ENCODE measurements around the gene ARAP2.

The ARAP2 gene

GRCh38 chr4:36244257-36245082 is at the start of gene ARAP2:
TSS of gene ARAP2 (minus strand) at chr4:36244514. CDS start at chr4:36229486, 15,028 bp downstream.
- DNase-seq (ENCODE audit: low spot score), result peak; percentile 44

GRCh38 chr4:36292556-36293188 is 48.4 kb upstream of the ARAP2 start:
- DNase-seq (ENCODE audit: low spot score), result no peak

- no peak for DNase-seq (ENCODE audit: low spot score)
Observed at GRCh38 chr4:36290641-36291040, 46.3 kb upstream of the ARAP2 start.

GRCh38 chr4:36288731-36289426 is 44.6 kb upstream of the ARAP2 start:
- DNase-seq (ENCODE audit: low spot score), result no peak

- DNase-seq (ENCODE audit: low spot score), result no peak
Observed at GRCh38 chr4:36286481-36286871, 42.2 kb upstream of the ARAP2 start.

- no peak for DNase-seq (ENCODE audit: low spot score)
Observed at GRCh38 chr4:36285784-36286480, 41.6 kb upstream of the ARAP2 start.

- DNase-seq (ENCODE audit: low spot score), result no peak
Observed at GRCh38 chr4:36283912-36284465, 39.7 kb upstream of the ARAP2 start.

- no peak for DNase-seq (ENCODE audit: low spot score)
Observed at GRCh38 chr4:36282503-36283030, 38.3 kb upstream of the ARAP2 start.

- DNase-seq (ENCODE audit: low spot score), result no peak
Observed at GRCh38 chr4:36281384-36282106, 37.2 kb upstream of the ARAP2 start, which contains the start of gene DTHD1. TSS of gene DTHD1 (plus strand) at chr4:36281616. CDS start at chr4:36281759, 143 bp downstream.

- no peak for DNase-seq (ENCODE audit: low spot score)
Observed at GRCh38 chr4:36280555-36280954, 36.2 kb upstream of the ARAP2 start.

- DNase-seq (ENCODE audit: low spot score), result no peak
Observed at GRCh38 chr4:36278789-36279188, 34.5 kb upstream of the ARAP2 start.

GRCh38 chr4:36277533-36277932 is 33.2 kb upstream of the ARAP2 start:
- no peak for DNase-seq (ENCODE audit: low spot score)

- no peak for DNase-seq (ENCODE audit: low spot score)
Observed at GRCh38 chr4:36274158-36274557, 29.8 kb upstream of the ARAP2 start.

GRCh38 chr4:36273276-36273675 is 29.0 kb upstream of the ARAP2 start:
- DNase-seq (ENCODE audit: low spot score), result no peak

- no peak for DNase-seq (ENCODE audit: low spot score)
Observed at GRCh38 chr4:36269533-36270173, 25.3 kb upstream of the ARAP2 start.

- DNase-seq (ENCODE audit: low spot score), result no peak
Observed at GRCh38 chr4:36269101-36269500, 24.8 kb upstream of the ARAP2 start.

- no peak for DNase-seq (ENCODE audit: low spot score)
Observed at GRCh38 chr4:36267486-36268268, 23.4 kb upstream of the ARAP2 start.

- no peak for DNase-seq (ENCODE audit: low spot score)
Observed at GRCh38 chr4:36264207-36264826, 20.0 kb upstream of the ARAP2 start.

GRCh38 chr4:36260731-36261130 is 16.4 kb upstream of the ARAP2 start:
- DNase-seq (ENCODE audit: low spot score), result no peak

Data from HuH-7 (cell line).